Measurements from ENCODE around the gene AUTS2. TPM values are rescaled to one million over a fixed set of nuclear protein-coding genes. Genes with fewer than 3 reads are reported as not detected.

The AUTS2 gene
- polyA plus RNA-seq, 1 donor (not counting 4 experiments of a cell fraction or from before 2014, with no cell fraction given): 4.7 TPM

DNA sequence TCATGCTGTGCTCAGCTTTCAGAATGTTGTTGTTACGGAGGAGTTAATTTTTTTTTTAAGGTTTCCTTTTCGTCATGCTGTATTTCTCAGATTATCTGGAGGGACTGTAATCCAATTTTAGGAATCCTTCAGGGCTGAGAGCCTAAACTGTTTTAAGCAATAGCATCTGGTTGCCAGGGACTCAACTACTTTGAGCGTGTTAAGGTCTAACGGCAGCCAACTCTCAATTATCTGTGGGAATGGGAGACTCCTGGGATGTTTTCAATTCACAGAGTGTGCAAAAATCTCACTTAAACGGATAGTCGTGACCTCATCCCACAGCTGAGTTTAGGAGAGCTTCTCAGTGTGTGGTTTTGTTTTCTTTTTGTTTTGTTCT, 291.7 kb downstream of the AUTS2 start:
- Histone ChIP-seq H3K4me1 (ENCODE audit: control insufficient read depth, extremely low read depth, insufficient read depth, low read length) (no peaks in the 10 kb centered on the region), H3K27me3 (ENCODE audit: control insufficient read depth, extremely low read depth, insufficient read depth, low read length) (no peaks in the 10 kb centered on the region), H3K9ac (ENCODE audit: control insufficient read depth, extremely low read depth, insufficient read depth, low read length) (no peak overlapping the region), H3K9me3 (ENCODE audit: control insufficient read depth, low read depth, low read length) (no peaks in the 10 kb centered on the region), H3K4me2 (ENCODE audit: control insufficient read depth, extremely low read depth, insufficient read depth, low read depth, low read length) (no peak overlapping the region), H3K79me2 (ENCODE audit: control insufficient read depth, insufficient read depth, low read length) (no peaks in the 10 kb centered on the region), H4K20me1 (ENCODE audit: control insufficient read depth, extremely low read depth, insufficient read depth, low read length) (no peaks in the 10 kb centered on the region), H3K4me3 (ENCODE audit: control insufficient read depth in 2 of 3, extremely low read depth in 1 of 3, insufficient read depth in 2 of 3, low read depth in 1 of 3, low read length in 3 of 3) (no peak overlapping the region), H3K36me3 (ENCODE audit: control insufficient read depth in 2 of 2, extremely low read depth in 1 of 2, insufficient read depth in 2 of 2, low read length in 2 of 2) (no peaks in the 10 kb centered on the region), H2AFZ (ENCODE audit: control insufficient read depth, low read length) (no peak overlapping the region), H3K9me1 (ENCODE audit: control insufficient read depth, extremely low read depth, insufficient read depth, low read length) (no peaks in the 10 kb centered on the region), H3K27ac (ENCODE audit: control insufficient read depth, insufficient read depth, low read length) (no peak overlapping the region)
- DNase-seq (ENCODE audit: low read depth, low spot score) (no peak), FAIRE-seq (no peak)
- TF ChIP-seq EZH2 (IDR thresholded peaks at IDR 0.05; ENCODE audit: low read length): no peak
- TF ChIP-seq, protein P1, sequence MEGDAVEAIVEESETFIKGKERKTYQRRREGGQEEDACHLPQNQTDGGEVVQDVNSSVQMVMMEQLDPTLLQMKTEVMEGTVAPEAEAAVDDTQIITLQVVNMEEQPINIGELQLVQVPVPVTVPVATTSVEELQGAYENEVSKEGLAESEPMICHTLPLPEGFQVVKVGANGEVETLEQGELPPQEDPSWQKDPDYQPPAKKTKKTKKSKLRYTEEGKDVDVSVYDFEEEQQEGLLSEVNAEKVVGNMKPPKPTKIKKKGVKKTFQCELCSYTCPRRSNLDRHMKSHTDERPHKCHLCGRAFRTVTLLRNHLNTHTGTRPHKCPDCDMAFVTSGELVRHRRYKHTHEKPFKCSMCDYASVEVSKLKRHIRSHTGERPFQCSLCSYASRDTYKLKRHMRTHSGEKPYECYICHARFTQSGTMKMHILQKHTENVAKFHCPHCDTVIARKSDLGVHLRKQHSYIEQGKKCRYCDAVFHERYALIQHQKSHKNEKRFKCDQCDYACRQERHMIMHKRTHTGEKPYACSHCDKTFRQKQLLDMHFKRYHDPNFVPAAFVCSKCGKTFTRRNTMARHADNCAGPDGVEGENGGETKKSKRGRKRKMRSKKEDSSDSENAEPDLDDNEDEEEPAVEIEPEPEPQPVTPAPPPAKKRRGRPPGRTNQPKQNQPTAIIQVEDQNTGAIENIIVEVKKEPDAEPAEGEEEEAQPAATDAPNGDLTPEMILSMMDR (optimal IDR thresholded peaks at IDR 0.05 in 1 of 3, IDR thresholded peaks at IDR 0.05 in 1 of 3, conservative IDR thresholded peaks at IDR 0.05 in 1 of 3; ENCODE audit: extremely low read depth in 1 of 3, insufficient read depth in 2 of 3, low read length in 3 of 3): no peak
- dilution Hi-C loops (cut with MboI; ENCODE audit: extremely low pct_ligation_motif_present, low sequenced_read_pairs): no loop called here

DNA sequence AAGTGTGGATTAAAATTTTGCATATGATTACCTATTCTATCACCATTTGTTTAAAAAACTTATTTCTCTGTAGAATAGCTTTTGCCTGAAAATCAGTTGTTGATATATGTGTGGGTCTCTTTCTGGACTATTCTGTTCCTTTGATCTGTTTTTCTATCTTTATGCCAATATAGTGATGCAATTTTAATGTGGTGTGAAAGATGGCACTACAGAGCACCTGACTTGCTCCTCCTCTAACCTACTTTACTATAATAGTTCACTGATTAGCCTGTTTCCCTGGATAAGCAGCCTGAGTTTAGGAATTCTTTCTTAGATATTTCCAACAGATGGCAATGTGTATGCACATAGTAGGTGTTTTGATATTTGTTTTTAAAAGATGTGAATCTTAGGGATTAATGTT, 294.5 kb downstream of the AUTS2 start:
- Histone ChIP-seq H3K27me3 (ENCODE audit: control insufficient read depth, extremely low read depth, insufficient read depth, low read length) (no peaks in the 10 kb centered on the region), H3K27ac (ENCODE audit: control insufficient read depth, insufficient read depth, low read length) (no peak overlapping the region), H3K9me1 (ENCODE audit: control insufficient read depth, extremely low read depth, insufficient read depth, low read length) (no peaks in the 10 kb centered on the region), H3K4me3 (ENCODE audit: control insufficient read depth in 2 of 3, extremely low read depth in 1 of 3, insufficient read depth in 2 of 3, low read depth in 1 of 3, low read length in 3 of 3) (no peak overlapping the region), H3K36me3 (ENCODE audit: control insufficient read depth in 2 of 2, extremely low read depth in 1 of 2, insufficient read depth in 2 of 2, low read length in 2 of 2) (no peaks in the 10 kb centered on the region), H3K4me2 (ENCODE audit: control insufficient read depth, extremely low read depth, insufficient read depth, low read depth, low read length) (no peak overlapping the region), H3K79me2 (ENCODE audit: control insufficient read depth, insufficient read depth, low read length) (no peaks in the 10 kb centered on the region), H4K20me1 (ENCODE audit: control insufficient read depth, extremely low read depth, insufficient read depth, low read length) (no peaks in the 10 kb centered on the region), H2AFZ (ENCODE audit: control insufficient read depth, low read length) (no peak overlapping the region), H3K9ac (ENCODE audit: control insufficient read depth, extremely low read depth, insufficient read depth, low read length) (no peak overlapping the region), H3K4me1 (ENCODE audit: control insufficient read depth, extremely low read depth, insufficient read depth, low read length) (no peaks in the 10 kb centered on the region), H3K9me3 (ENCODE audit: control insufficient read depth, low read depth, low read length) (no peaks in the 10 kb centered on the region)
- no peak for FAIRE-seq
- DNase-seq (ENCODE audit: low read depth, low spot score): no peak
- TF ChIP-seq EZH2 (IDR thresholded peaks at IDR 0.05; ENCODE audit: low read length): no peak
- TF ChIP-seq, protein P1 (optimal IDR thresholded peaks at IDR 0.05 in 1 of 3, IDR thresholded peaks at IDR 0.05 in 1 of 3, conservative IDR thresholded peaks at IDR 0.05 in 1 of 3; ENCODE audit: extremely low read depth in 1 of 3, insufficient read depth in 2 of 3, low read length in 3 of 3): no peak
- dilution Hi-C loops (cut with MboI; ENCODE audit: extremely low pct_ligation_motif_present, low sequenced_read_pairs): no loop called here
